Left cardiac atrium (tissue), 4 donors: ENCODE measurements around the gene TIMM17A. TPM values are rescaled to one million over a fixed set of nuclear protein-coding genes. Genes with fewer than 3 reads are reported as not detected.
"Not testable (repeated sequence)": the region's sequence is repeated elsewhere in the genome, so short reads cannot be mapped to it uniquely, and the experiment has no call there.

Experiments used
- ATAC-seq, 2 donors: fragments of 200-7000 bp; cut with Tn5 transposase; one replicate each; pipeline ENCODE4 v1.9.1; 2020; ENCODE audit warnings: mild to moderate bottlenecking in 2 of 2, moderate library complexity in 2 of 2
- DNase-seq: peaks from one replicate; pipeline ENCODE4 v3.0.0-alpha.2; 2020
- intact Hi-C, 2 donors: fragments of 100-400 bp; cut with DNase I; formaldehyde crosslinking; loops; one replicate each; pipeline versions ENCODE4 v1.14.1 to v1.15.1; 2022 to 2023
- total RNA-seq, 2 donors: library from RNA; stranded (reverse); fragmentation: NEBNext Ultra II Directional; extraction: Animal tissue kit (Norgen Biotek cat#: 25700); gene quantifications; one replicate each; pipeline ENCODE4 v1.2.1, GENCODE V29; 2021
- donor health status: DM: no; HTN: yes; CAD: no.
- donor health status: DM: no; HTN: yes; CAD: no; lungs with severe emphysema.
- donor health status: DM: yes; HTN: yes; CAD: no.
- donor health status: Dilated cardiomyopathy.

TIMM17A gene
- total RNA-seq, 2 donors from 2014 or later, result 64.7 to 94.4 TPM

GRCh38 chr1:201938440-201939035, 16.8 kb upstream of the TIMM17A start:
- DNase-seq, result no peak
- ATAC-seq, result peak; percentile 23 to 29
- intact Hi-C loops, result no loop called here

GRCh38 chr1:201939148-201939547, 16.2 kb upstream of the TIMM17A start:
- no peak for ATAC-seq
- DNase-seq, result no peak
- intact Hi-C loops, result no loop called here

GRCh38 chr1:201939574-201939973, 15.7 kb upstream of the TIMM17A start:
- ATAC-seq (no peak), DNase-seq (no peak)
- intact Hi-C loops, result no loop called here

GRCh38 chr1:201940316-201940715, 15.0 kb upstream of the TIMM17A start:
- not testable (repeated sequence) for DNase-seq, ATAC-seq
- intact Hi-C loops, result loop anchor here in 1 of 2 donors (5.0 kb wide), 1 partner anchor 43 kb away; no protein-coding TSS in a partner anchor

GRCh38 chr1:201941420-201942128, 13.7 kb upstream of the TIMM17A start:
- DNase-seq (no peak), ATAC-seq (peak in 1 of 2 donors; percentile 2)
- intact Hi-C loops, result loop anchor here in 1 of 2 donors (5.0 kb wide), 1 partner anchor 44 kb away; no protein-coding TSS in a partner anchor

- intact Hi-C loops, result loop anchor here in 1 of 2 donors (5.0 kb wide), 1 partner anchor 45 kb away; no protein-coding TSS in a partner anchor
- DNase-seq (no peak), ATAC-seq (no peak)
These were observed 13.2 kb upstream of the TIMM17A start for GRCh38 chr1:201942129-201942495.

- ATAC-seq (no peak), DNase-seq (no peak)
- intact Hi-C loops, result loop anchor here in 1 of 2 donors (5.0 kb wide), 1 partner anchor 47 kb away; no protein-coding TSS in a partner anchor
These were observed 11.3 kb upstream of the TIMM17A start for GRCh38 chr1:201944002-201944401.

- ATAC-seq, result no peak
- no peak for DNase-seq
- intact Hi-C loops, result loop anchor here in 1 of 2 donors (5.0 kb wide), 1 partner anchor 47 kb away; no protein-coding TSS in a partner anchor
These were observed 10.7 kb upstream of the TIMM17A start for GRCh38 chr1:201944639-201945038.

- DNase-seq (no peak), ATAC-seq (no peak)
- intact Hi-C loops, result no loop called here
These were observed 10.1 kb upstream of the TIMM17A start for GRCh38 chr1:201945157-201945556.

GRCh38 chr1:201945863-201946223, 9.5 kb upstream of the TIMM17A start:
- intact Hi-C loops, result no loop called here
- no peak for DNase-seq
- peak in 1 of 2 donors; percentile 15 for ATAC-seq

- DNase-seq, result peak; percentile 87
- peak; percentile 96 to 97 for ATAC-seq
- intact Hi-C loops, result no loop called here
These were observed 8.9 kb upstream of the TIMM17A start, which contains the start of gene LMOD1 for GRCh38 chr1:201946224-201946908. TSS of gene LMOD1 (minus strand) at chr1:201946548. CDS start at chr1:201946340, 208 bp downstream.

GRCh38 chr1:201947697-201948008, 7.7 kb upstream of the TIMM17A start:
- no peak for ATAC-seq
- intact Hi-C loops, result no loop called here
- DNase-seq, result no peak

- DNase-seq, result no peak
- ATAC-seq, result no peak
- intact Hi-C loops, result no loop called here
These were observed 5.8 kb upstream of the TIMM17A start for GRCh38 chr1:201949491-201949890.

GRCh38 chr1:201954263-201955008, 867 bp upstream of the TIMM17A start:
- intact Hi-C loops, result no loop called here
- peak in 1 of 2 donors; percentile 4 for ATAC-seq
- DNase-seq, result peak; percentile 28

- DNase-seq, result no peak
- peak; percentile 31 to 60 for ATAC-seq
- intact Hi-C loops, result no loop called here
These were observed 433 bp downstream of the TIMM17A start for GRCh38 chr1:201955729-201956143.

- intact Hi-C loops, result no loop called here
- ATAC-seq, result no peak
- DNase-seq, result no peak
These were observed 3.0 kb downstream of the TIMM17A start for GRCh38 chr1:201958348-201958747.

- DNase-seq, ATAC-seq, intact Hi-C loops: not testable (repeated sequence)
These were observed 7.1 kb downstream of the TIMM17A start for GRCh38 chr1:201962382-201962781.

GRCh38 chr1:201964261-201964660, 9.0 kb downstream of the TIMM17A start:
- intact Hi-C loops, result no loop called here
- no peak for ATAC-seq
- DNase-seq, result no peak

GRCh38 chr1:201966171-201966570, 10.9 kb downstream of the TIMM17A start:
- intact Hi-C loops, result no loop called here
- ATAC-seq (no peak), DNase-seq (no peak)
